Muscle of arm (tissue), 14 donors: ENCODE data around the gene SLC16A5. TPM values are rescaled to one million over a fixed set of nuclear protein-coding genes. Genes with fewer than 3 reads are reported as not detected.
"Not testable (repeated sequence)": the region's sequence is repeated elsewhere in the genome, so short reads cannot be mapped to it uniquely, and the experiment has no call there.

Experiments used
- DNase-seq: peaks from one replicate; pipeline ENCODE4 v3.0.0-alpha.2; 2013
- long read RNA-seq, 11 donors: transcript quantifications; one replicate each; lab custom pipeline, GENCODE V29; 2026
- polyA plus RNA-seq, 12 donors: library from polyadenylated mRNA; unstranded; fragments of 120-200 nt; gene quantifications; one replicate each; pipeline ENCODE4 v1.2.1, GENCODE V29; 2013; ENCODE audit not compliant: insufficient read length in 12 of 12

The SLC16A5 gene, protein sequence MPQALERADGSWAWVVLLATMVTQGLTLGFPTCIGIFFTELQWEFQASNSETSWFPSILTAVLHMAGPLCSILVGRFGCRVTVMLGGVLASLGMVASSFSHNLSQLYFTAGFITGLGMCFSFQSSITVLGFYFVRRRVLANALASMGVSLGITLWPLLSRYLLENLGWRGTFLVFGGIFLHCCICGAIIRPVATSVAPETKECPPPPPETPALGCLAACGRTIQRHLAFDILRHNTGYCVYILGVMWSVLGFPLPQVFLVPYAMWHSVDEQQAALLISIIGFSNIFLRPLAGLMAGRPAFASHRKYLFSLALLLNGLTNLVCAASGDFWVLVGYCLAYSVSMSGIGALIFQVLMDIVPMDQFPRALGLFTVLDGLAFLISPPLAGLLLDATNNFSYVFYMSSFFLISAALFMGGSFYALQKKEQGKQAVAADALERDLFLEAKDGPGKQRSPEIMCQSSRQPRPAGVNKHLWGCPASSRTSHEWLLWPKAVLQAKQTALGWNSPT
- 10 to 100 TPM in 2 of 12 donors, 1 to 10 TPM in 8, not detected in 2; 5.3 to 17.4 (median 8.1) TPM for polyA plus RNA-seq
- long read RNA-seq, donor 1, partial matches to known transcripts, result 0 of 2 reads
- long read RNA-seq, donor 1, other reads (novel, unspliced or antisense), result 0 of 2 reads
- long read RNA-seq, donor 2, partial matches to known transcripts, result 0 of 1 reads
- long read RNA-seq, donor 2, other reads (novel, unspliced or antisense), result 0 of 1 reads
- long read RNA-seq, donor 3, result 0 reads
- long read RNA-seq, donor 4, result 0 reads
- long read RNA-seq, donor 5, result 0 reads
- long read RNA-seq, donor 6, result 0 reads
- long read RNA-seq, donor 7, result 0 reads
- long read RNA-seq, donor 8, result 0 reads
- long read RNA-seq, donor 9, result 0 reads
- long read RNA-seq, donor 10, result 0 reads
- long read RNA-seq, donor 11, partial matches to known transcripts, result 0 of 2 reads
- long read RNA-seq, donor 11, other reads (novel, unspliced or antisense), result 0 of 2 reads

DNA sequence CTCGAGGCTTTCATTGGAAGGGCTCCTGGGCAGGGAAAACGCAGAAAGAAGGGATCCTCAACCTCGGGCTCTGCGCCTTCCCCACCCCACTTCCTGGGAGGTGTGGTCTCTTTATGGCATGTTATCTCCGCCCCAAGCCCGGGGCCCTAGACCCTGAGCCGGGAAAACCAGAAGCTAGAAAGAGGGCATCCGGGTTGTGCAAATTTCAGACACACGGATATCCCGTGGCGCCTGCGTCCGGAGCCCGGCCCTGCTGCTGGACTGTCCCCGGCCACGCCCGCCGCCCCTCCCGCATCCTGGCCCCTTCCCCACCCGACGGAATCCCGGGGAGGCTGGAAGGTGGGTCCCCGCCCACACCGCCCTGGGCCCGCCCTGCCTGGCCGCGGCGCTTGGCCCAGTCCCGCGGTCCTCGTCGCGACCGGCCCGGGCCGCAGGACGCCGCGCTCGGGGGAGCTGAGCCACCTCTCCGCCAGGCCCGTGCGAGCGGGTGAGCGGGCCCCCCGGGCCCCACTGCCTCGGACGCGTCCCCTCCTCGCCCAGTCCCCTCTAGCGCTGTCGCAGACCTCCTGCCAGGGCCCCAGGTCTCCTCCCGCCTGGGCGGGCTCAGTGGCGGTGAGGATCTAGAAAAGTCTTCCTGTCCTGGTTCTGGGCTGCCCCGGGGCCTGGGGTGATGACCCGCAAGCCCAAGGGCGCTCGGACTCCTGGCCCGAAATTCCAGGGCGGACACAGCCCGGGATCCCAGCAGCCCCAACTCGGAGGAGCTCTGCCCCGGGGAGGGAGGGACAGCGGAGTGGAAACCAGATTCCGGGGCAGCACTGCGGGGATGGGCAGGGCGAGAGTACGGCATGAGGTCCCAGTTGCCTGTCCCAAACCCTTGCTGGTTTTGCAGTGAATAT, at the start of gene SLC16A5:
TSS of gene SLC16A5 (plus strand) at position 397 of the 896 bp plus-strand sequence. CDS start 5,683 bp downstream, outside the sequence.
- DNase-seq, result peak; percentile 78

DNA sequence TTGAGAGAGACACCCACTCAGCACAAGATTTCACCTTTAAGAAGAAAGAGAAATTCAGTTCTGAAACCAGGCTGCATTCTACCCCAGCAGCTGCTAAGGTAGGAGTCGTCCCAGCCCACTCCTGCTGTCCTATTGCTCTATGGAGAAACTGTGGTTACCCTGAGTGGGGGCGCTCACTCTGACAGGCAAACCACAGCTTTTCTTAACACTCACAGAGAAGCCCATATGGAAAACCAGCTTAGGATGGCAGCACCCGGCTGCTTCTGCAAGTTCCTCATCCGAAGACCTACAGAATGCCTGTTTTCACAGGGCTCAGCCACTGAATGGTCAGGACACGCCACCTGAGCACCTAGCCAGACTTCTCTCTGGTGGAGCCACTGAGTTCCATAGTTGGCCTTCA, 48.5 kb upstream of the SLC16A5 start:
- no peak for DNase-seq

DNA sequence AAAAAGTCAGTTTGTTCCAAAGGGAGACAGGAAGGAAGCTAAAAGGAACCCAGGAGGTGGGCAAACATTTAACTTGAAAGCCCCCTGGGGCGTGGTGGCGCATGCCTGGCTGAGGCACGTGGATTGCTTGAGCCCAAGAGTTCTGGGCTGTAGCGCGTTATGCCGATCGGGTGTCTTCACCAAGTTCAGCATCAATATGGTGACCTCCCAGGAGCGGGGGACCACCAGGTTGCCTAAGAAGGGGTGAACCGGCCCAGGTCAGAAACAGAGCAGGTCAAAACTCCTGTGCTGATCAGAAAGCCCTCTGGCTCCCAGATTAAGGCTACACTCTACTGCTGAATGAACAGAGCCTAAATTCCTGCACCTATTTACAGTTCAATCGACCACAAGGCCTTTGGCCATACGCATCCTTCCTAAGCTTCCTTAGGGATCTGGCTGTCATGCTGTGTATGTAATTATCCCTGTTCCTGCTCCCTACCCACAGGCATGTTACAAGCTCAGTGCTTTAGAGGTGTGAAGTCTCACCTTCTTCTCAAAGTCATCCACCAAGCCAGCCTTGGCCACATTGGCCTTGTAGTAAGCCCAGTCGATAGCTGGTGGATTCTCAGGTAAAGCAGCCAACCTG, 46.0 kb upstream of the SLC16A5 start:
- no peak for DNase-seq

DNA sequence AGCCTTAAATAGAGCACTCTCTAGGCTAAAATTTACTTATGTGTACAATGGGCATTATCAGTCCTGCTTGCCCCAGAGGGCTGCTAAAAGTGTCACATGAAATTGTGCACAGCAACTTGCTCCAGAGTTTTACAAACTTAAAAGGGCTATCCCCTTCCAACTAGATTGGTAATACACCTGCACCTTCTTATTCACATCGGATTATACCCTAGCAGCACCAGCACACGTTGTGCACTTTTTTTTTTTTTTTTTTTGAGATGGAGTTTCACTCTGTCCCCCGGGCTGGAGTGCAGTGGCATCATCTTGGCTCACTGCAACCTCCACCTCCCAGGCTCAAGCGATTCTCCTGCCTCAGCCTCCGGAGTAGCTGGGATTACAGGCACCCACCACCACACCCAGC, 44.0 kb upstream of the SLC16A5 start:
- DNase-seq, result not testable (repeated sequence)

DNA sequence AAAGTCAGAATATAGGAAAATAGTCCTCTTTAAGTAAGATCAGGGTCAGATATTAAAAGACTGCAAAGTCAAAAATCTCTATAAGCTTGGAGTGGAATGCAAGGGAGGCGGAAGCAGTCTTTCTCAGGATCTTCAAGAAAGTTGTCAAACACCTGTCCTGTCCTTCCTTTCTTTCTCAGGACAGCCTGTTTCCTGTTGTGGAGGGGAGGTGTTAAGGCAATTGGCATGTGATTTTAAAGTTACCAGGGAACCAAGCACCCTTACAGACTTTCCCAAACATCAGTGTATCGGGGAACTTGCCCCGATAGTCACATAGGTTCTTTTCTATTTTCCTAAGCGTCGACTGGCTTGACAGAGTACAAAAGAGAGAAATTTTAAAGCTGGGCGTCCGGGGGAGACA, 43.0 kb upstream of the SLC16A5 start:
- no peak for DNase-seq

DNA sequence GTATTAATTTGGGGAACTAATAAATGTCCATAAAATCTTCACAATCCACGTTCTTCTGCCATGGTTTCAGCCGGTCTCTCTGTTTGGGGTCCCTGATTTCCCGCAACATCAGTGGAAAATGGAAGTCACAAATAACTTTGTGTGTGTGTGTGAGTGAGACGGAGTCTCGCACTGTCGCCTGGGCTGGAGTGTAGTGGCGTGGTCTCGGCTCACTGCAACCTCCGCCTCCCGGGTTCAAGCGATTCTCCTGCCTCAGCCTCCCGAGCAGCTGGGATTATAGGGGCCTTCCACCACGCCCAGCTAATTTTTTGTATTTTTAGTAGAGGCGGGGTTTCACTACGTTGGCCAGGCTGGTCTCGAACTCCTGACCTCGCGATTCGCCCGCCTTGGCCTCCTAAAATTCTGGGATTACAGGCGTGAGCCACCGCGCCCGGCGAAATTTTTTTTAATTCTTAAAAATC, 41.8 kb upstream of the SLC16A5 start:
- DNase-seq, result not testable (repeated sequence)

DNA sequence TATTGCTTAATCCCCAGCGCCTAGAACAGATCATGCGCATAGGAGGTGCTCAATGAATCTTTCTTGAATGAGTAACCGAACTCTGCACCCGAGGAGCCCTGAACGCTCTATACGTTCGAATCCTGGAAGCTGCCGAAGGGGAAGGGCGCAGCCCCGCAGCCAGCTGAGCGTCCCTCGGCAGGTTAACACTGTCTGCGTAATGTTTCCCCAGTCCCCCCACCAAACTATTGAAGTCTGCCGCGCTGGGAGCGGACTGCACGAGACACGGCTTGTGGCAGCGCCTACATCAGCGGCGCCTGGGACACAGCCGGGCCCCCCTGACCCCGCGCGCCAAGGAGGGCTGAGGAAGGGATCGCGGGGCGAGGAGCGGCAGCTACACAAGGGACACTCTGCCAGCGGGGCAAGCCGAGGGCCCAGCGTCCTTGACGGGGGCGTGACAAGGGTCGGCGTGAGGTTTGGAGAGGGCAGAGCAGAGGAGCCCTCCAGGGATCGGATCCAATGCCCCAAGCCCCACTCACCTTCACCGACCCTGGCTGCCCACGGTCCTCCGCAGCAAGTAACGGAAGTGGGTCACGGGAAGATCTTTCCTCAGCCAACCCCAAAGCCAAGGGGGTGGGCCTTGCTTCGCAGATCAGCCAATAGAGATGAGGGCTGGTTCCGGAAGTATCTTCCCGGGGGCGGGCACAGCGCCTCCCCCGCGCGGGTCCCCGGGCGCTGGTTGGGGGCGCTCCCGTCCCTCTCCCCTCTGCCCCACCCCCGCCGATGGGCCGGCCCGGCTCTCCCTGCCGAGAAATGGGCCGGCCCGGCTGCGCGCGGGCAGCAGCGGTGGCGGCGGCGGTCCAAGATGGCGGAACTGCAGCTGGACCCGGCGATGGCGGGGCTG, 41.1 kb upstream of the SLC16A5 start, which contains the start of the genes ATP5PD and KCTD2:
TSS of gene ATP5PD (minus strand) at position 563 of the 883 bp plus-strand sequence. CDS start 4,319 bp downstream, outside the sequence.
TSS of gene KCTD2 (plus strand) at position 819 of the 883 bp plus-strand sequence. CDS start at position 845, 26 bp downstream.
- DNase-seq, result peak; percentile 98

DNA sequence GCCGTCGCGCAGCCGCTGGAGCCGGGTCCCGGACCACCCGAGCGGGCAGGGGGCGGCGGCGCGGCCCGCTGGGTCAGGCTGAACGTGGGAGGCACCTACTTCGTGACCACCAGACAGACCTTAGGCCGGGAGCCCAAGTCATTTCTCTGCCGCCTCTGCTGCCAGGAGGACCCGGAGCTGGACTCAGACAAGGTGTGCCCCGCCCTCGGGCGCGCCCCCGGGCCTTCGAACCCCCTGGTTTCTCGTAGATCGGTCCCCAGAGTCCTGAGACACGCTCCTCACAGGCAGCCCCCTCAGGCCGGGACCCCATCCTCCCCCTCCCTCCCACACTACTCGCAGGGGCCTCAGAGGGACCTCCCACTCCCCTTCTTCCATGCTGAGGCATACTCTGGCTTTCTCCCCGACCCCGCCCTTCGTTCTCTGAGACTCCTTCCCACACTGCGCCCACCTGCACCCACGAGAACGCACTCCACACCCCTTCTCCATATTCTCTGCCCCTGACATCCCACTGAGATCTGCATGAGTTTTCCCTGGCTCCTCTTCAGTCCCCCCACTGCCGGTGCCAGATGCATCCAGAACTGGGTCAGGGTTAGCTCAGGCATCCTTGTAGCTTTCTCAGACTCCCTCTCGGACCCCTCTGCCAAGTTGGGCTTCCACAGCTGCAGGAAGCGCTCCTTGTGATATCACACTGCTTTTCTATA, 40.2 kb upstream of the SLC16A5 start:
- no peak for DNase-seq

DNA sequence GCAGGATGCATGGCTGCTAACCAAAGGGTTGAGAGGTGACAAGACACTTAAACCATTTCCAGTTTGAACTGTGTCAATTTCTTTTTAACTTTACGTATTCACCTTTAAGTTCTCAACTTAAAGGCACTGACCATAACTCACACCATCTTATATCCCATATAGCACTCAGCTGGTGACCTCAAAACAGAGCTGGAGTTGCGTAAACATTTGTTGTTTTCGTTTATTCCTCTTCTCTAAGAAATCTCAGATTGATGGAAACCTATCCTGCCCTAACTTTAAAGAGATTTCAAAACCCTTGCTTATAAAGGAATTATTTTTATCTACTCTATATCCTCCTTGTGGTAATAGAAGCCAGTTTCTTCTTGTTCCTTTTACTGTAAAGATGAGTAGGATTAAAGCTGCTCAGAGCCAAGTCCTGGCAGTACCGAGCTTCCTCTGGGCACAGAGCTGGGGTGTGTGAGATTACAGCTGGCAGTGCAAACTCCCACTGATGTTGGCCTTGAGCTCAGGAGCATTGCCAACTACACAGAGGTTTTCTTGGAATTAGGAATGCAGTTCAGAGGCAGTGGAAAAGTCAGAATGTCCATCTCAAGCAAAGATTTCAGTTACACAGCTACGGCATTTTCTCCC, 39.4 kb upstream of the SLC16A5 start:
- DNase-seq, result no peak

DNA sequence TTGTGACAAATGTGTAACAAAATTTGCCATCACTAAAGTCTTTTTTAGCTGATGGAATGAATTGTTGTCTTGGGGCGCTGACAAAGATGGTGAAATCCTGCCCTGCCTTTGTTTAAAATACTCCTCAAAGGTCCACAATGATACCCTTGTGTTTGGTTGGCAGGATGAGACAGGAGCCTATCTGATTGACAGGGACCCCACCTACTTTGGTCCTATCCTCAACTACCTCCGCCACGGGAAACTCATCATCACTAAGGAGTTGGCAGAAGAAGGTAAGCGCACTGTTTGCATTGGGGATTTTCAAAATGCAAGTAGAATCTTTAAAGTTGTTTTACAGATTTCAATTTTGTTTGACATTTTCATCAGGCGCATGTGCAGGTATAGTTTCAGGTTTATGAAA, 38.7 kb upstream of the SLC16A5 start:
- DNase-seq, result no peak

DNA sequence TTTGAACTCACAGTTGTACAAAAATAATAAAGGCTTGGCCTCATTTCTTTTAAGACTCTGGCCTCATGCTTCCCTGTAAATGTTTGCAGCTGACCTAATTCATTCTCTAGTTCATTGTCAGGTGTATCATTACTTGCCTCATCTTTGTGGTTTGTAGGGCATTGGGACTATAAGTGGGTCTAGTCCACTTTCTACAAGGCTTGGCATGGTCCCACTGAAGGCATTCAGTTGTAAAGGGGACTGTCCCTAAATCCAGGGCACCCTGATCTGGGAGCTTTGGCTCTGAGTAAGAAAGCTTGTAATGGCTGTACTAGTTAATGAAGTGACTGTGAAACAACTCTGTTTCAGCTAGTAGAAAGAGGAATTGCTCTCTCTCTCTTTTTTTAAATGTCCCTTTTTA, 38.0 kb upstream of the SLC16A5 start:
- DNase-seq, result no peak

DNA sequence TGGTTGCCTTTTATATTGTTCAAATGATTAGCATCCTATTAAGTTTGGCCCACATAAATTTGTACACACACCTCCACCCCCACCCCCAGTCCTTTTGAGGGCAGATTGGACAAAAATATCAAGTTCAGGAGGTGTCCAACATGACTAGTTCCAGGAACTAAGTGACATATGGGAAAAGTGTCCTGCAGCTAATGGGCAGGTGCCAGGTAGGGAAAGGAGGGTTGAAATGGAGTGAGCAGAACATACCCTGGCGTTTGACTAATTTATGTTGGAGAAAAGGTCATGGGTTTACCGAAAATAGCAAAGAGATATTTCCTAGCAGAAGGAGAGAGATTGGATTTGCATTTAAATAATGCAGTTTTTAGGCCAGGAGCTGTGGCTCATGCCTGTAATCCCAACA, 35.8 kb upstream of the SLC16A5 start:
- DNase-seq, result no peak

DNA sequence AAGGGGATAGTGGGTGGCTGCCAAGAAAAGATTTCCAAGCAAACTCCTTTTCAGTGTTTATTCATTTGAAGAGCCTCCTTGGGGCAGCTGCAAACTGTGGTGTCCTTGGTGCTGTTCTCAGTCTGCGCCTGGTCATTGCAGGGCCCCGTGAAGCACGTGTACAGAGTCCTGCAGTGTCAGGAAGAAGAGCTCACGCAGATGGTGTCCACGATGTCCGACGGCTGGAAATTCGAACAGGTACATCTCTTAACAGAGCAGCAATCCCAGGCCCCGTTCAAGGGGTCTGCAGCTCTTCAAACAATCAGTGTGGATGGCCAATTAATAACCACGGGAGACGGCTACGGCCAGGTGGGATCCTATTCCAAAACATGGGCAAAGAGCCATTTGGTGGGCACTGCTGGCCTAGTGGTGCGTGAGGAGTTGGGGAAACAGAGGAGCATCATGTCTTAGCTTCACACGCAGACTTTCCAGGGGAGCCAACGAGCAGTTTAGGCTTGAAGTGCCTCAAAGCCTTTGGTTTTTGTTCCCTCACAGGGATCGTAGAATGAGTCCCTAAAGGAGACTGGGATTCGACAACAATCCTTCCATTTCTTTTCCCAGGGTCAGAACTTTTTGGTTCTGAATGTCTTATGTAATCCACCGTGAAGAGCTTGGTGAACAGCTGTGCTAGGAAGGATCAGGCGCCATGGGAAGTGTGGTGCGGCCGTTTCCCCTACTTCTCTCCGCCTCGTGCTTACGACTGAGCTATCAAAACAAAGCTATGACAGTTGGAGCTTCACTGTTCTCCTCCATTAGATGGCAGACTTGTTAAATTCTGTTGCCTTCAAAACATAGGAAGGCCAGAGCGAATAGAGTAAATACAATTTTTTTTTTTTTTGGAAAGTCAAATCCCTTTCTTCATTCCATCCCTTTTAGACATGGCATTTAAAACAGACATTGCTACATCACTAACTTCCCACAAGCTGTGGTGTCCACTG, 28.1 kb upstream of the SLC16A5 start:
- peak; percentile 71 for DNase-seq

DNA sequence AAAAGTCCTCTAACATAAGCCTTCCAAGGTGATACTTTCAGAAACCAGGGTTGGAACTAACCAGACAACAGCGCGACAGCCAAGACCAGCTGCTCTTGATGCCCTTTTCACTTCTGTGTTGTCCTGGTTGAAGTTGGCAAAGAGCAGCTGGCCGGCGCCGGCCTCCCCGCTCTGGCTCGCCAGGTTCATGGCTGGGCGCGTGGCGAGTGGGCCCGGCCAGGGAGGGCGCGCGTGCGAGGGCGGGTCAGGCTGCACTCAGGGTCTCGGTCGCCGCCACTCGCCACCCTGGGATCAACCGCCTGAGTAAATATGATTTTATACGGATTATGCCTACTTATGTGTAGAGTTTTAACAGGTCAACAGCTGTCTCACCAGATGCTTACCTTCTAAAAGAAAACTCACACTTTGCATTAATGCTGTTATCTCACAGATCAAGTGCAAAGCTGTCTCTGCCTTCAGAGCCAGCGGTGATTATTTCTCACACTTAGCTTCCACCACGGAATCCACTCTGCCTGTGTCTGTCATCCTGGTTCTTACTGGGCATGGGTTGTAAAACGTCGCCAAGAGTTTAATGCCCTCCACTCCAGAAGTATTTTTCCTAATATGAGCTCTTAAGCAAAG, 27.2 kb upstream of the SLC16A5 start:
- no peak for DNase-seq

DNA sequence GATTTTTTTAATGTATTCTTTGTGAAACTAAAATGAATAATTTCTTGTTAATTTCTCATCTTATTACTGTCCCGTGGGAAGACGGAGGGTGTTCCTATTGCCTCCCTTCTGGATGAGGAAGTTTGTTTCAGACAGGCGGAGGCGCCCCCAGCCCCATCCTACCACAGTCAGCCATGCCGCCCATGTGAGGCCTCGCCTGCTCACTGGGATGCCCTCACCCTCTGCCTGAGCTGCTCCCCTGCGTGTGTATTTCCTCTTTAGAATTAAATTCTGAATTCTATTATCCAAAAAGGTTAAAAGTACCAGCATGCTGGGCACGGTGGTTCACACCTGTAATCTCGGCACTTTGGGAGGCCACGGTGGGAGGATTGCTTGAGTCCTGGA, 26.7 kb upstream of the SLC16A5 start:
- no peak for DNase-seq

DNA sequence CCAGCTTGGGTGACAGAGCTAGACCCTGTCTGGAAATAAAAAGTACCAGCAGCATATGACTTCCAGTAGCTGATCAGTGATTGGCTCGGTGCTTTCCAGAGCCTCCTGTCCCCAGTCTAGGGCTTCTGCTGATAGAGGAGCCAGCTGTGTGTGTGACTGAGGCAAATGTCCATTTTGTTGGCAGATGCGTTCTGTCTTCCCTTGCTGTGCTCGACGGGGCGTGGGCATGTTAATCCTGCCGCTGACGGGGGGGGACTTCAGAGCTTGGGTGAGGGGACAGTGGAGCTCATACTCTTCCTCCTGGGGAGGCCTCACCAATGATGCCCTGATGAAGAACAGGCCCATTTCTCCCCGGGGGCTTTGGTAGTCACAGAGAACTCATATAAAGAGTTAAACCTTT, 26.1 kb upstream of the SLC16A5 start:
- no peak for DNase-seq

DNA sequence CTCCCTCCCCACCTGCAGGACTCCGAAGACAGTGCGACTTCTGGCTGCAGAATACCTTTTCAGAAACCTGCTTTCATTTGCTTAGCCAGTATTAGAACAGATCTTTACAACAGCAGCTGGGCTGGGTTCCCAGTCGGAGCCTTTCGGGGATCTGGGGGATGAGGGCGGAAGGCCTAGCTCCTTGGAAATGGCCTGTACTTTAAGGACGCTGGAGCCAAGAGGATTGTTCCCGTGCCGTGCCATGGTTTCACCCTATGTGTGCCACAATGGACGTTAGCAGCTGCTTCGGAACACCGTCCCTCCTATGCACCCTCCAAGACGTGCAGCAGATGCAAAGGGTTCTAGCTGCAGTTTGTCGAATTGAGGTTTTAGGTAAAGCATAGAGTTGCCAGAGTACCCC, 24.6 kb upstream of the SLC16A5 start:
- no peak for DNase-seq
